GM12875 (cell line): Measurements from ENCODE around the gene NR5A2.

Experiments used
- H3K4me3 ChIP-seq: one replicate; pipeline ENCODE4 v1.5.1; 2011; ENCODE audit warnings: low read depth, low read length, control low read depth
- TF ChIP-seq, protein P1 (sequence below): IDR thresholded peaks from 2 replicates; pipeline ENCODE4 v1.5.1; 2011; ENCODE audit warnings: low read depth, mild to moderate bottlenecking, control low read depth, inconsistent platforms, low read length, moderate library complexity, borderline replicate concordance; ENCODE audit not compliant: insufficient read depth

The NR5A2 gene

DNA sequence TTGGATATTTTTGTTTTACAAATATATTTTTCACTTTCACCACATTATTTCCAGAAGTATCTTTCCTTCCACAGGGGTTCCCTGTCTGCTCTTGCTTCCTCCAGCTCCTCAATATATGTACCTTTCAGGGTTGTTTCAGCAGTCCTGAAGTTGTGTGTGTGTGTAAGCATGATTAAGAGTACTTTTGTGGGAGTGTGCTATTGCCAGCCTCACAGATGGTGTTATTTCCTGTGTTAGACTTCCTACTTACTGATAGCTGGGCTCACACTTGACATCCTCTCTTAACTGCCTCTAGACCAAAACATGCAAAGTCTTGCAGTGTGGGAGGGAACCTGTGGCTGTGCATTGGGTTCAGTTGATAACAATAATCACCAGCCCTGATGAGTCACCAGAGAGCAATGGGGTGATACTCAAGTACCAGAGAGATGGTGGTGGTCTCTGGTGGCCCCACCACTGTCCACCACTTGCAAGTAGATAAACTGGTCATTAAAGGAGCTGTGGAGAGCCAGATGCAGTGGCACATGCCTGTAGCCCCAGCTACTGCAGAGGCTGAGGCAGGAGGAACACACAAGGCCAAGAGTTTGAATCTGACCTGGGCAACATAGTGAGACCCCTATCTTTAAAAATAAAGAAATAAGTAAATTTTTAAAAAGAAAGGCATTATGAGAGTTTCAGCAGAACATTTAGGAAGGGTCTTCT, 126.7 kb downstream of the NR5A2 start:
- TF ChIP-seq, protein P1, sequence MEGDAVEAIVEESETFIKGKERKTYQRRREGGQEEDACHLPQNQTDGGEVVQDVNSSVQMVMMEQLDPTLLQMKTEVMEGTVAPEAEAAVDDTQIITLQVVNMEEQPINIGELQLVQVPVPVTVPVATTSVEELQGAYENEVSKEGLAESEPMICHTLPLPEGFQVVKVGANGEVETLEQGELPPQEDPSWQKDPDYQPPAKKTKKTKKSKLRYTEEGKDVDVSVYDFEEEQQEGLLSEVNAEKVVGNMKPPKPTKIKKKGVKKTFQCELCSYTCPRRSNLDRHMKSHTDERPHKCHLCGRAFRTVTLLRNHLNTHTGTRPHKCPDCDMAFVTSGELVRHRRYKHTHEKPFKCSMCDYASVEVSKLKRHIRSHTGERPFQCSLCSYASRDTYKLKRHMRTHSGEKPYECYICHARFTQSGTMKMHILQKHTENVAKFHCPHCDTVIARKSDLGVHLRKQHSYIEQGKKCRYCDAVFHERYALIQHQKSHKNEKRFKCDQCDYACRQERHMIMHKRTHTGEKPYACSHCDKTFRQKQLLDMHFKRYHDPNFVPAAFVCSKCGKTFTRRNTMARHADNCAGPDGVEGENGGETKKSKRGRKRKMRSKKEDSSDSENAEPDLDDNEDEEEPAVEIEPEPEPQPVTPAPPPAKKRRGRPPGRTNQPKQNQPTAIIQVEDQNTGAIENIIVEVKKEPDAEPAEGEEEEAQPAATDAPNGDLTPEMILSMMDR = no peak
- H3K4me3 ChIP-seq = no peak overlapping the region

DNA sequence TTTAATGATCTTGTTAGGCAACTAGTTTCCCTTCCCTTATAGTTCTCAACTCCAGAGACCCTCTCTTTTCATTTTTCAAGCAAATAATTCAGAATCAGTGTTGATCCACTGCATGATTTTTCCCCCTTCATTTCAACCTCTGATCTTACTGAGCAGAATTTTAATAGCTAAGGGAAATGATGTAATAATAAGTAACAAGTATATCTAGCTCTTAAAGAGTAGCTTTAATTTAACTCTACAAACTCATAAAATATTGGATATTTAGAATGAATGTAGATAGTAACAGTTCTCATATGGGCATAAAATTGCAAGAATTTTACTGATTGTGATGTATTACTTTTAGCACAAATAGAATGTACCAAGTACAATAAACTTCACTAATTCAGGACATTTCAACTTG, 130.2 kb downstream of the NR5A2 start:
- TF ChIP-seq, protein P1 = no peak
- H3K4me3 ChIP-seq = no peak overlapping the region

DNA sequence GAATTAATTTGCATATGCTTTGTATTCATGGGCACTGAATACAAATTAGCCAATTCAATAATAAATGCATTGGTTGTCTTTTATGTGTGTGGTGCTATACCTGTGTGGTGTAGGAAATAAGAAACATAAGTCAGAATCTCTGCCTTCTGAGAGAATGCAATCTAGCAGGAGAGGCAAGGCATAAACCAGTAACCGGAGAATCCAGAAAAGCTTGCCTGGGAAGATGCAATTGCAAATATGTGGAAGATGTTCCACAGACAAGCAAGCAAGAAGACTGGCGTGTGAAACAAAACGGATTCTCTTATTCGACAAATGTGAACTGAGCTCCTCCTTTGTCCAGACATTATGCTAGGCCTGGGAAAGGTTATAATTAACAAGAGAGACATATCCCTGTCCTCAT, 134.3 kb downstream of the NR5A2 start:
- no peak overlapping the region for H3K4me3 ChIP-seq
- TF ChIP-seq, protein P1 = no peak

DNA sequence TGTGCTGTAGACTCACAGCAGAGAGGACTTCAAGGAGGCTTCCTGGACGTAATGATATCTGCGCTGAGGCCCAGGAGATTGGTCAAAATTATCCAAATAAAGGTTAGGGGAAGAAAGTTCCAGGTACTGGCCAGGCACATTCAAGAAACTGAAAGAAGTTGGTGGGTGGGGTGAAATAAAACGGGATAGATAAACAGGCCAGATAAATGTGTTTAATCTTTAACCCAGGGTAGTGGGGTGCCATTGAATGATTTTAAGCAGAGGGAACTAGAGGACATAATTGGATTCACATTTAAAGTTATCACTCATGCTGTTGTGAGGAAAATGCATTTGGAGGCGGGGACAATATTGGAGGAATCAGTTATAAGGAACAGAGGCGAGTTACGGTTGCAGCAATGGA, 134.7 kb downstream of the NR5A2 start:
- TF ChIP-seq, protein P1 = no peak
- H3K4me3 ChIP-seq = no peak overlapping the region

DNA sequence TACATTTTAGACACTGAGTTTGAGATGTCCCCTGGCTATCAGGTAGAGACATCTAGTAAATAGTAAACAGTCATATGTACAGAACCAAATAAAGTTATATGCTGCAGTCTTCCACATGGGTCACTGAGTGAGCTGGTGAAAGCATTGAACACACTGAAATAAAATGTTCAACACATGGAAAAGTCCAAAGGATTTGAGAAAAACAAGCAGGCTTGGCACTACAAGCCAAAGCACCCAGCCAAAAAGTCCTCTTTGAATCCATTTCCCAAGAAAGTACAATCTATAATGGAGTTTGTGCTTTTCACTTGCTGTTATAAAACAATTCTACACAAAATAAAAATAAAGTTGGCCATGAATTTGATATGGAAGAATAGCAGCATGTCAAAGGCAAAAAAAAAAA, 135.4 kb downstream of the NR5A2 start:
- no peak overlapping the region for H3K4me3 ChIP-seq
- TF ChIP-seq, protein P1 = no peak

DNA sequence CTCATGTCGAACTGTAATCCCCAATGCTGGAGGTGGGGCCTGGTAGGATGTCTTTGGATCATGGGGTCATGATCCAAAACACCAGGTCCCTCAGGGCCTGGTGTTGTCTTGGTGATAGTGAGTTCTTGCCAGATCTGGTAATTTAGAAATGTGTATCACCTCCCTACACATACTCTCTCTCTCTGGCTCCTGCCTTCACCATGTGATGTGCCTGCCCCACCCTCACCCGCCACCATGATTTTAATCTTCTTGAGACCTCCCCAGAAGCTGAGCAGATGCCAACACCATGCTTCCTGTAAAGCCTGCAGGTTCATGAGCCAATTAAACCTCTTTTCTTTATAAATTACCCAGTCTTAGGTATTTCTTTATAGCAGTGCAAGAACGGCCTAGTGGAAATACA, 136.4 kb downstream of the NR5A2 start:
- H3K4me3 ChIP-seq = no peak overlapping the region

More for the DNA sequence above, 136.4 kb downstream of the NR5A2 start:
- TF ChIP-seq, protein P1 = no peak
